Mesenteric fat pad (tissue), 1 donor: ENCODE measurements around the gene FAR2. TPM values are rescaled to one million over a fixed set of nuclear protein-coding genes. Genes with fewer than 3 reads are reported as not detected.
"Not testable (repeated sequence)": the region's sequence is repeated elsewhere in the genome, so short reads cannot be mapped to it uniquely, and the experiment has no call there.

ENCODE experiments used
- DNase-seq: peaks from one replicate; pipeline ENCODE4 v3.0.0-alpha.2; 2020; ENCODE audit warnings: low spot score
- total RNA-seq: library from RNA; stranded (reverse); fragmentation: NEBNext Ultra II Directional; extraction: Animal tissue kit (Norgen Biotek cat#: 25700); gene quantifications from one replicate; pipeline ENCODE4 v1.2.1, GENCODE V29; 2021
- donor health status: DM: yes; HTN: yes; CAD: no.

FAR2 gene
- total RNA-seq, 1 donor from 2014 or later, result 14.2 TPM

- DNase-seq, result no peak
These were observed 168.7 kb downstream of the FAR2 start for GRCh38 chr12:29317556-29318363.

- DNase-seq, result no peak
These were observed 171.4 kb downstream of the FAR2 start for GRCh38 chr12:29320295-29321085.

DNA sequence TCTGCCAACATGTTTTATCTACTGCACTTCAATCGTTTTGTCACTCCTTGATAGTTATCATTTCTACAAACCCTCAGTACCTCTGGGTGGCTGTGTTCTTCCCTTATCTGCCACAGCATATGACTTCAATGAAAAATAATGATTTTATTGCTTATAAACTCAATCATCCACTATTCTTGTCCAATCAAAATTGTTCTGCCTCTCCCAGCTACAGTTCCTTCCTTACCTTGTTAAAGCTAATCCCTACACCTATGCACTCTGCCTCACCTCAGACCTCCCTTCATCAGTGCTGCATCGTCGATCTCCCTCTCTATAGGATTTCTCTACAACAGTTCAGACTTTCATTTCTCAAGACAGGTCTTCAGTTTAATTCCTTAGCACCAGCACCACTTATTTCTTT is 173.1 kb downstream of the FAR2 start:
- DNase-seq, result no peak

DNA sequence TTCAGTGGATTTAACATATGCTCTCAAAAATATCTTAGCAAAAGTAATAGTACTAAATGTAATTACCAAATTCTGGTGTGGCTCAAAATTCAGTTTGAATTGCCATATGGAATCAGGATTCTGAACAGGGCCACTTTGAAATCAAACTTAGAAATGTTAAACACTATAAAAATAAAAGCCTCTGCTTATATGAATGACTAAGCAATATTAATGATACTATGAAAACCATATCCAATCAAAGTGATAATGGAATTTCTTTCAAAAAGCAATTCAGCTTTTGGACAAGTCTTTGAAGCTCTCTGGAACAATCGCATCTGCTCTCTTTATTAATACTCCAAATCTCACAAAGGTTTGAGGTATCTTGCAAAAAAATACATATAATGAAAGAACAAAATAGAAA is 180.3 kb downstream of the FAR2 start:
- no peak for DNase-seq

DNA sequence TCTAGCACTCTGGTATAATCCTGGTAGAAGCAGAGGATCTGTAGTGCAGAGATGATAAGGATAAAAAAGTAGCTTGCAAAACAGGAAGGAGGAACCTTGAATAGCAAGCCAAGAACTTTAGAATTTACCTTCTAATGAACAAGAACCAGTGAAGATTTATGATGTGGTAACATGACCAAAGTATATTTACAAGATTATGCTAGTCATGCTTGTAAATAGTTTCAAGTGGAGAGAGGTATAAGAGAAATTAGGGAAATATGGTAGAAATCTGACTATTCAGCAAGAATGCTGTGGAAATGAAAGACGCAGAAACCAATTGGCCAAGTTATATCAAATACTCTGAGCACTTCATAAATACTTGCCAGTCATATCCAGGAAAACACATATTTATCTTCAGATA is 184.1 kb downstream of the FAR2 start:
- DNase-seq, result no peak

GRCh38 chr12:29334937-29335336 is 185.9 kb downstream of the FAR2 start:
- DNase-seq, result no peak

GRCh38 chr12:29337325-29337724 is 188.2 kb downstream of the FAR2 start:
- no peak for DNase-seq

- no peak for DNase-seq
These were observed 194.1 kb downstream of the FAR2 start for GRCh38 chr12:29343022-29343799.

DNA sequence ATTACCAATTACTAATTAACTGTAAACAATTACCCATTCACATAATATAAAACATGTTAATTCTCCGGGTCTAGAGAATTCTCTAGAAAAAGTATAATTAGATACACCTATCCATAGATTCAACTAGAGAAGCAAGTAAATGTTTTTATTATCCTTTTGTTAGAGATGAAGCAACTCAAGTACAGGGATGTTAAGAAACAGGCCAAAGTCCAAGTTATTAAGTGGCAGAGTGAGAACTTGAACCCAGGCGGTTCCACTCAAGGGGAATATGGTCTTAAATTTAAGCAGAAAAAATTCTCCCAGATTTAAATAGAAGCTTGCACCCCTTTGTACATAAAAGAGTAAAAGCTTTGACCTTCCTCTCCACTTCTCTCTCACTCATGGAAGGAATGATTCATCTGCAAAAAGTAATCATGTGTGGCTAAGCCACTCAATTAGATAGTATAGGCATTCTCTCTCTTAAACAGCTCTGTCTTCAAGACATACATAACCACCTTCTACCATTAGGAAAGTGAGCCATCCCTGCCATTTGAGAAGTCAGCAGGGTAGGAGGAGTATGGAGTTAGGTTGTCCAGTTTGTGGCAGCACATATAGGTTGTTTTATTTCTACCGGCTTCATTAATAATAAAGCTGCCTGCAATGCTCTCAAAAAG is 197.8 kb downstream of the FAR2 start:
- DNase-seq, result no peak

GRCh38 chr12:29350080-29350479 is 201.0 kb downstream of the FAR2 start:
- no peak for DNase-seq

DNA sequence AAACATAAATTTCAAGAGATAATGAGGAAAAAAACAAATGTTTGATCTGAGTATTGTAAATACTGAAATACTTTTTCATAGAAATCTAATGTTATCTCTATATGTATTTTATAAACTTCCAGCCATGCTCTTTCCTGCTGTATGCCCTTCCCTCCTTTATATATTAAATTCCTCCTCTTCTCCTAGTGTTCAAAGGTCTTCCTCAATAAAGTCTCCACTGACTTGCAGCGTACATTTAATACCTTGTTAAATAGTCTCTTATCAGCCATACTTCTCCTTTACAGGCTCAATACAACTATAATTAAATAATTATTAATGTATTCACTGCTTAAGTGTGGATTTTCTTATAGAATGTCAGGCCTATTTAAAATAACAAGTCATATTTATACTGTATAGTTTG is 205.9 kb downstream of the FAR2 start:
- no peak for DNase-seq

- no peak for DNase-seq
These were observed 216.0 kb downstream of the FAR2 start for GRCh38 chr12:29365091-29365490.

GRCh38 chr12:29374012-29374411 is 224.9 kb downstream of the FAR2 start:
- no peak for DNase-seq

DNA sequence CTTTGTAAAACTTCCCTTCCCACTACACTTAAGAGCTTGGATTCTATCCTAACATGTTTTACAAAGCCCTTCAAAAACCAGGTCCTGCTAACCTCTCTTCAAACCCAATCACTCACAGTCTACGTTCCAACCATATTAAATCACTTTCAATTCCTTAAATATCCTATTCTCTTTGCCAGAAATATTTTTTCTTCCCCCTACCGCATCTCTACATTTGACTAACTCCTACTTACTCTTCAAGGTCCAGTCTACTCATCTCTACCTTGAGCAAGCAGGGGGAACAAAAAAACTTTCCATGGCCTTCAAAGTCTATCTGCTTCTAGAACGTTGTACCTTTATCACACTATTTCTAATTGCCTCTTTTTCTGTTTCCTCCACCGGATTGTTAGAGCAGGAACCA is 225.8 kb downstream of the FAR2 start:
- DNase-seq, result no peak

DNA sequence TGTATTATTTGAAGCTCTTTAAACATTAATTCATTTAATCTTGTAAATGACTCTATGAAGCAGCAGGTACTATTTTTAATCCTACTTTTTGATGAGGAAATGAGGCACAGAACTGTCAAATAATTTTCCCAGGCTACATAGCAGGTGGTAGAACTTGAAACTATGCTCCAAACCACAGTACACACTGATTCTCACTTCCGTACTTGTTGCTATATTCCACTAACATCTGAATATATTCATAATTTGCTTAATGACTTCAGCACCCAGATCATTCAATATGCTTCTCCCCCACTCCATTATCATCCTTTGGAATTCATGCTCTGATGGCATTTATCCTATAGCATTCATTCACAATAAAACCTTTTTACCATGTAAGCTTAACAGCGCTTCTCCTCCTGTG is 227.0 kb downstream of the FAR2 start:
- no peak for DNase-seq

DNA sequence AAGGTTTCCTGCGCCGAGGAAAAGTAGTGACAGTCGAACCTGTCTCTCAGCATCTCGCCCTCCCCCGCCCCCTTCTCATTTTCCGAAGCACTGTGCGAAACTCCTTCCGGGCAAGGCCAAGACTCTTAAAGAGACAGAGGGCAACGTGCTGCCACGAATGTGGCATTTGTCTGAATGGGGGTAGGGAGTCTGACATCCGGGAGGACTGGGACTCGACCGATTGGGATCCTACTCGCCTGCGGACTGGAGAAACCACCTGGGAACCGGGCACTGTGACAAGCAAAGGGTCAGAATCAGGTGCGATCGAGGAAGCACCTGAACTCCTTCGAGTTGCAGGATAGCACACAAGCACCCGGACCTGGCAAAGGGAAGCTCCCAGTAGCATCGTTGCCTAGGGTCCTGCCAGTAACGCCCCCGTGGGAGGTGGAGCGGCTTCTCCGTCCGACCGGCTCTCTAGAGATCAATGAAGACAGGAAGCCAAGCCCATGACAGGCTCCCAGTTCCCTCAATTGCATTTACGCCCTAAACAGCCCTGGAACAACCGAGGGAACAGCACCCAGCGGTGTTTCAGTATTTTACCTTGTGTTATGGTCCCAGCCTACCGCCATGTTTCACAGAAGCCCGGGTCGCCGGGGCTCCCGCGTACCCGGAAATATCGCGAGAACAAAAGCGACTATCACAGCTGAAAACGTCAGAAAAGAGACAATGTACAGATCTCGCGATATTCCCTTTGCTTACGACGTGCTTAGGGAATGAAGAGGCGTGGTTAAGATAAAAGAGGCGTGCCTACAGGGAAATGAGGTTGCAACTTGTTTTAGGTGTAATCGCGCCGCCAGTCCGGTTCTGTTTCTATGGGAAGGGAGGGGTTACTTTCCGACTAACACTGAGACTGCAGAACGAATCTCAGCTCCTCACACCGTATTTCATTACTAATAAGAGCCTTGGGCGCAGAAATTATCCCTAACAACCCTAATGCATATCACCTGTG is 231.8 kb downstream of the FAR2 start, which contains the start of gene ERGIC2:
Gene ERGIC2 (minus strand): TSS at position 637 of the 988 bp plus-strand sequence. CDS start 9,539 bp downstream, outside the sequence.
- peak; percentile 92 for DNase-seq

GRCh38 chr12:29382251-29382650 is 233.2 kb downstream of the FAR2 start:
- no peak for DNase-seq

DNA sequence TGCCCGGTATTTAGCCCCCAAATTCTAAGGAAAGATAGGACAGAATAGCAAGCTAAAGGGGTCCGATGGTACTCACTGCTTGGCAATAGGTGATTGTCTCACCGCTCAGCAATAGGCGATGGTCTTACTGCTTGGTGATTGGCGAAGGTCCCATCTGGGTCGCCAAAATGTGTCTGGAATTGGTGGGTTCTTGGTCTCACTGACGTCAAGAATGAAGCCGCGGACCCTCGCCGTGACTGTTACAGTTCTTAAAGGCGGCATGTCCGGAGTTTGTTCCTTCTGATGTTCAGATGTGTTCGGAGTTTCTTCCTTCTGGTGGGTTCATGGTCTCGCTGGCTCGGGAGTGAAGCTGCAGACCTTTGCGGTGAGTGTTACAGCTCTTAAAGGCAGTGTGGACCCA is 236.1 kb downstream of the FAR2 start:
- DNase-seq, result not testable (repeated sequence)
